ENCODE results near the gene KIF4A. TPM values are rescaled to one million over a fixed set of nuclear protein-coding genes. Genes with fewer than 3 reads are reported as not detected.

KIF4A gene
- total RNA-seq, 4 donors from 2014 or later = under 0.01 to 11.1 TPM; not detected in 2

GRCh38 chrX:70437921-70438665 is 148.2 kb downstream of the KIF4A start:
- H3K4me1 ChIP-seq = no peaks in the 10 kb centered on the region
- no peak overlapping the region for H3K27ac ChIP-seq
- H3K36me3 ChIP-seq = no peaks in the 10 kb centered on the region
- peaks cover 0 to 3% of the 10 kb centered on the region in 2 donors for H3K27me3 ChIP-seq
- intact Hi-C loops (cut with DNase I; ENCODE audit: low total_unique reads) = no loop called here
- no peaks in the 10 kb centered on the region for H3K9me3 ChIP-seq
- H3K4me3 ChIP-seq = no peak overlapping the region
- DNase-seq = no peak
- no peak for TF ChIP-seq CTCF (IDR thresholded peaks at IDR 0.05)
- TF ChIP-seq POLR2A (IDR thresholded peaks at IDR 0.05) = no peak

- H3K27me3 ChIP-seq = peaks cover 0 to 12% of the 10 kb centered on the region in 2 donors
- intact Hi-C loops (cut with DNase I; ENCODE audit: low total_unique reads) = no loop called here
- no peaks in the 10 kb centered on the region for H3K4me1 ChIP-seq
- no peaks in the 10 kb centered on the region for H3K36me3 ChIP-seq
- H3K27ac ChIP-seq = no peak overlapping the region
- TF ChIP-seq CTCF (IDR thresholded peaks at IDR 0.05) = no peak
- TF ChIP-seq POLR2A (IDR thresholded peaks at IDR 0.05) = no peak
- DNase-seq = no peak
- no peak overlapping the region for H3K4me3 ChIP-seq
- no peaks in the 10 kb centered on the region for H3K9me3 ChIP-seq
Measured at GRCh38 chrX:70439016-70439415, 149.1 kb downstream of the KIF4A start.

- Histone ChIP-seq H3K27me3 (peaks cover 2 to 14% of the 10 kb centered on the region in 2 donors), H3K4me1 (peaks cover 0 to 6% of the 10 kb centered on the region in 2 donors), H3K9me3 (no peaks in the 10 kb centered on the region), H3K36me3 (no peaks in the 10 kb centered on the region), H3K27ac (no peak overlapping the region), H3K4me3 (no peak overlapping the region)
- no peak for DNase-seq
- intact Hi-C loops (cut with DNase I; ENCODE audit: low total_unique reads) = no loop called here
- TF ChIP-seq CTCF (IDR thresholded peaks at IDR 0.05) = no peak
- no peak for TF ChIP-seq POLR2A (IDR thresholded peaks at IDR 0.05)
Measured at GRCh38 chrX:70442224-70442623, 152.3 kb downstream of the KIF4A start.

- no peak for DNase-seq
- peaks cover 2 to 14% of the 10 kb centered on the region in 2 donors for H3K27me3 ChIP-seq
Measured at GRCh38 chrX:70444326-70444945, 154.5 kb downstream of the KIF4A start, which contains the start of gene DLG3. DLG3 (plus strand) TSS chrX:70444835; CDS start chrX:70445202, 367 bp downstream.

More at GRCh38 chrX:70444326-70444945, 154.5 kb downstream of the KIF4A start, which contains the start of gene DLG3:
- H3K36me3 ChIP-seq = no peaks in the 10 kb centered on the region
- H3K27ac ChIP-seq = no peak within 1 kb of the TSS
- H3K4me3 ChIP-seq = no peak within 1 kb of the TSS
- H3K4me1 ChIP-seq = peaks cover 0 to 6% of the 10 kb centered on the region in 2 donors
- intact Hi-C loops (cut with DNase I; ENCODE audit: low total_unique reads) = no loop called here
- no peaks in the 10 kb centered on the region for H3K9me3 ChIP-seq
- TF ChIP-seq CTCF (IDR thresholded peaks at IDR 0.05) (no peak), POLR2A (IDR thresholded peaks at IDR 0.05) (no peak)

All from uterus (tissue), 4 donors.